Suprapubic skin (tissue), 4 donors: ENCODE results near the gene STXBP2. TPM values are rescaled to one million over a fixed set of nuclear protein-coding genes. Genes with fewer than 3 reads are reported as not detected.

Experiments
- DNase-seq, 2 donors: peaks; one replicate each; pipeline ENCODE4 v3.0.0-alpha.2; 2019; ENCODE audit warnings: low spot score in 2 of 2
- H3K27ac ChIP-seq: fragments of 200-600 bp; sonication (generic); one replicate; pipeline ENCODE4 v1.5.1; 2019
- H3K27me3 ChIP-seq: fragments of 200-600 bp; sonication (generic); one replicate; pipeline ENCODE4 v1.5.1; 2019
- H3K36me3 ChIP-seq: fragments of 200-600 bp; sonication (generic); one replicate; pipeline ENCODE4 v1.5.1; 2019
- H3K4me1 ChIP-seq: fragments of 200-600 bp; sonication (generic); one replicate; pipeline ENCODE4 v1.5.1; 2019
- H3K4me3 ChIP-seq: fragments of 200-600 bp; sonication (generic); one replicate; pipeline ENCODE4 v1.5.1; 2019; ENCODE audit warnings: mild to moderate bottlenecking
- H3K9me3 ChIP-seq: fragments of 200-600 bp; sonication (generic); one replicate; pipeline ENCODE4 v1.5.1; 2019
- CTCF ChIP-seq, 2 donors: fragments of 200-600 bp in 1 of 2; fragments of 450-650 bp in 1 of 2; sonication (generic) in 1 of 2; IDR thresholded peaks; one replicate each; pipeline ENCODE4 v1.5.1; 2016 to 2019; ENCODE audit warnings: antibody characterized with exemption in 2 of 2, mild to moderate bottlenecking in 1 of 2, moderate library complexity in 1 of 2
- EP300 ChIP-seq: sonication (generic); formaldehyde crosslinking; IDR thresholded peaks from one replicate; pipeline ENCODE4 v1.6.1; 2017; ENCODE audit warnings: antibody characterized with exemption
- POLR2A ChIP-seq, 2 donors: fragments of 450-650 bp; IDR thresholded peaks; one replicate each; pipeline ENCODE4 v1.6.1; 2017; ENCODE audit warnings: antibody characterized with exemption in 2 of 2, mild to moderate bottlenecking in 2 of 2, moderate library complexity in 2 of 2
- POLR2AphosphoS5 ChIP-seq, 3 donors: sonication (generic); formaldehyde crosslinking; IDR thresholded peaks; one replicate each; pipeline ENCODE4 v1.6.1; 2017; ENCODE audit warnings: antibody characterized with exemption in 3 of 3
- WGBS: methylation state at CpG from one replicate; pipeline ENCODE4 v1.1.5; 2018; 5-methylcytosine and 5-hydroxymethylcytosine counted together
- total RNA-seq, 4 donors: library from RNA; depleted of rRNA; stranded (reverse); fragments of >200 nt; gene quantifications; one replicate each; pipeline ENCODE4 v1.1.0, GENCODE V29; 2016

Gene STXBP2
- total RNA-seq, 4 donors from 2014 or later, result 41.2 to 88.7 (median 50.9) TPM

DNA sequence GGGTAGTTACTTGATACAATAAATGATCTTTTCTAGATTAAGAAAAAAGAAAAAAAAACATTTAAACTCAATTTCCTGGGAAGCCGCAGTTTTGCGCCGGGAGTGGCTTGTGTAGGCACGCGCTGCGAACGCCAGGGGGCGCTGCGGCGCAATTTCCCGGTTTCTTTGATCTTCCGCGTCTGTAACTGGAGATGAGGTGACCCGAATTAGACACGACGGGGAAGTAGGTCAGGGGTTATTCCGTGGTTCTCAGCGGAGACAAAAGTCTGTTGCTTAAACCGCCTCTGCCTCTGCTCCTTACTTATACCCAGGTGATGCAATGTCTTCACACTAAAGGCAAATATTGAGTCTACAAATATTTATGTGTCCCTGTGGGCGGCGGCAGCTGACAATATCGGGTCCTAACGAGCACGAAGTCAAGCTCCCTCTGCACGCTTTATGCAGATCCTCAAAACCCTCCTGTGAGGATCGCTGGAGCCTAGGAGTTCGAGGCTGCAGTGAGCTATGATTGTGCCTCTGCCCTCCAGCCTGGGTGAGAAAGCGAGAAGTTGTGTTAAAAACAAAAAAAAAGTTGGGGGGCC lies 15.2 kb downstream of the STXBP2 start:
- Histone ChIP-seq H3K9me3 (no peaks in the 10 kb centered on the region), H3K4me1 (peaks cover 12% of the 10 kb centered on the region), H3K36me3 (peaks cover 6% of the 10 kb centered on the region), H3K27ac (no peak overlapping the region), H3K27me3 (peaks cover 7% of the 10 kb centered on the region), H3K4me3 (peak overlapping the region; percentile 1)
- peak; percentile 89 to 90 for DNase-seq
- TF ChIP-seq POLR2AphosphoS5 (IDR thresholded peaks at IDR 0.05) (peak in 1 of 3 donors; percentile 42), EP300 (no peak), CTCF (IDR thresholded peaks at IDR 0.05) (peak; percentile 96 to 97), POLR2A (IDR thresholded peaks at IDR 0.05) (no peak)
- WGBS, result 5% methylated on average over 28 of the region's 28 CpGs

- Histone ChIP-seq H3K4me1 (peaks cover 12% of the 10 kb centered on the region), H3K36me3 (no peaks in the 10 kb centered on the region), H3K9me3 (no peaks in the 10 kb centered on the region), H3K27me3 (peaks cover 7% of the 10 kb centered on the region), H3K27ac (no peak overlapping the region), H3K4me3 (no peak overlapping the region)
- TF ChIP-seq CTCF (IDR thresholded peaks at IDR 0.05) (no peak), EP300 (no peak), POLR2AphosphoS5 (IDR thresholded peaks at IDR 0.05) (no peak)
- 31% methylated on average over 8 of the region's 8 CpGs for WGBS
- DNase-seq, result no peak
Observed at GRCh38 chr19:7654401-7654800, 17.5 kb downstream of the STXBP2 start.

GRCh38 chr19:7655581-7655980 lies 18.7 kb downstream of the STXBP2 start:
- no peak for DNase-seq

GRCh38 chr19:7657131-7657751 lies 20.3 kb downstream of the STXBP2 start:
- H3K27ac ChIP-seq, result no peak overlapping the region
- WGBS, result 35% methylated on average over 8 of the region's 14 CpGs

More at GRCh38 chr19:7655581-7655980, 18.7 kb downstream of the STXBP2 start:
- peaks cover 3% of the 10 kb centered on the region for H3K27me3 ChIP-seq
- H3K36me3 ChIP-seq, result no peaks in the 10 kb centered on the region
- H3K9me3 ChIP-seq, result no peaks in the 10 kb centered on the region
- H3K4me3 ChIP-seq, result no peak overlapping the region
- H3K4me1 ChIP-seq, result peaks cover 12% of the 10 kb centered on the region
- TF ChIP-seq EP300, result no peak
- no peak for TF ChIP-seq CTCF (IDR thresholded peaks at IDR 0.05)
- no peak for TF ChIP-seq POLR2A (IDR thresholded peaks at IDR 0.05)
- TF ChIP-seq POLR2AphosphoS5 (IDR thresholded peaks at IDR 0.05), result no peak
- H3K27ac ChIP-seq, result no peak overlapping the region
- WGBS, result 76% methylated on average over 8 of the region's 8 CpGs

GRCh38 chr19:7658219-7658686 lies 21.3 kb downstream of the STXBP2 start:
- no peak for TF ChIP-seq CTCF (IDR thresholded peaks at IDR 0.05)
- no peak for TF ChIP-seq EP300
- no peaks in the 10 kb centered on the region for H3K9me3 ChIP-seq
- WGBS, result 45% methylated on average over 9 of the region's 9 CpGs
- H3K27me3 ChIP-seq, result peaks cover 3% of the 10 kb centered on the region
- no peak overlapping the region for H3K4me3 ChIP-seq
- no peaks in the 10 kb centered on the region for H3K4me1 ChIP-seq
- no peak overlapping the region for H3K27ac ChIP-seq
- no peak for DNase-seq
- H3K36me3 ChIP-seq, result no peaks in the 10 kb centered on the region

More at GRCh38 chr19:7657131-7657751, 20.3 kb downstream of the STXBP2 start:
- DNase-seq, result no peak
- Histone ChIP-seq H3K4me1 (peaks cover 6% of the 10 kb centered on the region), H3K27me3 (no peaks in the 10 kb centered on the region), H3K36me3 (no peaks in the 10 kb centered on the region), H3K9me3 (no peaks in the 10 kb centered on the region), H3K4me3 (no peak overlapping the region)
- TF ChIP-seq POLR2A (IDR thresholded peaks at IDR 0.05), result no peak
